Body of pancreas (tissue), 4 donors: ENCODE measurements around the gene KCNC1. TPM values are rescaled to one million over a fixed set of nuclear protein-coding genes. Genes with fewer than 3 reads are reported as not detected.
A peak's percentile ranks its signal among the peaks of the same experiment; 100 is the strongest.

Experiments used
- ATAC-seq: fragments of 150-250 bp; one replicate; pipeline ENCODE4 v1.9.1; 2016
- DNase-seq, 4 donors: peaks; one replicate each; pipeline ENCODE4 v3.0.0-alpha.2; 2019
- H3K27ac ChIP-seq, 4 donors: fragments of 200-600 bp; sonication (generic); 1 replicate in 3 of 4; 2 replicates in 1 of 4; pipeline versions ENCODE4 v1.5.1 to v1.6.1; 2016 to 2019; ENCODE audit warnings: mild to moderate bottlenecking in 1 of 4, mixed read lengths in 1 of 4, moderate library complexity in 1 of 4
- H3K27me3 ChIP-seq, 2 donors: fragments of 200-600 bp; sonication (generic); one replicate each; pipeline ENCODE4 v1.6.0; 2016; ENCODE audit warnings: mild to moderate bottlenecking in 1 of 2
- H3K36me3 ChIP-seq, 2 donors: fragments of 200-600 bp; sonication (generic); replicated peaks in 1 of 2; 2 replicates each; pipeline ENCODE4 v1.5.1; 2016; ENCODE audit warnings: low read depth in 2 of 2; ENCODE audit not compliant: insufficient read depth in 1 of 2
- H3K4me1 ChIP-seq: fragments of 200-600 bp; sonication (generic); one replicate; pipeline ENCODE4 v1.6.0; 2016
- H3K4me3 ChIP-seq, 2 donors: fragments of 200-600 bp; sonication (generic); 1 replicate in 1 of 2; 2 replicates in 1 of 2; pipeline ENCODE4 v1.5.1; 2016 to 2019
- H3K9me3 ChIP-seq, 3 donors: fragments of 200-600 bp; sonication (generic); 1 replicate in 2 of 3; 2 replicates in 1 of 3; pipeline ENCODE4 v1.5.1; 2016
- CTCF ChIP-seq, 7 experiments: fragments of 450-650 bp in 4 of 7; fragments of 200-600 bp in 3 of 7; sonication (generic) in 3 of 7; IDR thresholded peaks; one replicate each; pipeline ENCODE4 v1.5.1; 2016 to 2019; ENCODE audit warnings: antibody characterized with exemption in 7 of 7
- POLR2A ChIP-seq, 3 donors: fragments of 450-650 bp; IDR thresholded peaks; one replicate each; pipeline ENCODE4 v1.6.1; 2016; ENCODE audit warnings: antibody characterized with exemption in 3 of 3, mild to moderate bottlenecking in 2 of 3
- WGBS, 2 donors: methylation state at CpG; one replicate each; pipeline ENCODE4 v1.1.5; 2017; 5-methylcytosine and 5-hydroxymethylcytosine counted together
- intact Hi-C: fragments of 100-400 bp; cut with DNase I; formaldehyde crosslinking; loops from one replicate; pipeline ENCODE4 v1.15.1; 2023
- total RNA-seq, 2 donors: library from RNA; depleted of rRNA; stranded (reverse); fragments of >200 nt; gene quantifications; one replicate each; pipeline ENCODE4 v1.1.0, GENCODE V29; 2016

KCNC1 gene
- total RNA-seq, 2 donors from 2014 or later = 0.26 TPM; not detected in 1

GRCh38 chr11:17769218-17769617, 34.6 kb downstream of the KCNC1 start:
- ATAC-seq (no peak), DNase-seq (no peak)
- no peaks in the 10 kb centered on the region for H3K27me3 ChIP-seq
- H3K9me3 ChIP-seq = no peaks in the 10 kb centered on the region
- H3K4me1 ChIP-seq = peaks cover 5% of the 10 kb centered on the region
- H3K27ac ChIP-seq = no peak overlapping the region
- intact Hi-C loops = loop anchor here (10.0 kb wide), 1 partner anchor 206 kb away; no protein-coding TSS in a partner anchor
- WGBS, 2 donors = 84 to 90% methylated on average over 1 of the region's 1 CpG
- no peak overlapping the region for H3K4me3 ChIP-seq
- TF ChIP-seq POLR2A (IDR thresholded peaks at IDR 0.05) = no peak
- TF ChIP-seq CTCF (IDR thresholded peaks at IDR 0.05) = no peak
- no peaks in the 10 kb centered on the region for H3K36me3 ChIP-seq

- no peak overlapping the region for H3K4me3 ChIP-seq
- no peak overlapping the region for H3K27ac ChIP-seq
- intact Hi-C loops = no loop called here
- TF ChIP-seq CTCF (IDR thresholded peaks at IDR 0.05) (peak in 2 of 7 experiments; percentile 13 to 27), POLR2A (IDR thresholded peaks at IDR 0.05) (no peak)
- 51 to 54% methylated on average over 6 to 9 of the region's 9 CpGs for WGBS, 2 donors
- no peaks in the 10 kb centered on the region for H3K27me3 ChIP-seq
- H3K4me1 ChIP-seq = peaks cover 5% of the 10 kb centered on the region
- H3K9me3 ChIP-seq = no peaks in the 10 kb centered on the region
- peak; percentile 42 to 68 (median 62) for DNase-seq
- ATAC-seq = no peak
- H3K36me3 ChIP-seq = no peaks in the 10 kb centered on the region
These were observed 35.6 kb downstream of the KCNC1 start for GRCh38 chr11:17770048-17770652.

GRCh38 chr11:17770917-17771316, 36.3 kb downstream of the KCNC1 start:
- Histone ChIP-seq H3K9me3 (no peaks in the 10 kb centered on the region), H3K4me1 (peaks cover 5% of the 10 kb centered on the region), H3K4me3 (no peak overlapping the region), H3K27ac (no peak overlapping the region), H3K27me3 (no peaks in the 10 kb centered on the region), H3K36me3 (no peaks in the 10 kb centered on the region)
- TF ChIP-seq POLR2A (IDR thresholded peaks at IDR 0.05) = no peak
- no peak for TF ChIP-seq CTCF (IDR thresholded peaks at IDR 0.05)
- ATAC-seq (no peak), DNase-seq (no peak)
- intact Hi-C loops = no loop called here

- Histone ChIP-seq H3K27ac (no peak overlapping the region), H3K9me3 (no peaks in the 10 kb centered on the region), H3K27me3 (no peaks in the 10 kb centered on the region), H3K4me3 (no peak overlapping the region), H3K4me1 (peaks cover 5% of the 10 kb centered on the region), H3K36me3 (no peaks in the 10 kb centered on the region)
- DNase-seq (no peak), ATAC-seq (no peak)
- TF ChIP-seq POLR2A (IDR thresholded peaks at IDR 0.05) = no peak
- TF ChIP-seq CTCF (IDR thresholded peaks at IDR 0.05) = no peak
- intact Hi-C loops = no loop called here
- WGBS, 2 donors = 93% methylated on average over 17 of the region's 17 CpGs
These were observed 36.8 kb downstream of the KCNC1 start for GRCh38 chr11:17771415-17771814.

GRCh38 chr11:17771841-17772401, 37.3 kb downstream of the KCNC1 start:
- Histone ChIP-seq H3K9me3 (no peaks in the 10 kb centered on the region), H3K4me1 (peaks cover 5% of the 10 kb centered on the region), H3K36me3 (no peaks in the 10 kb centered on the region), H3K27me3 (no peaks in the 10 kb centered on the region), H3K27ac (no peak overlapping the region), H3K4me3 (no peak overlapping the region)
- DNase-seq (no peak), ATAC-seq (no peak)
- intact Hi-C loops = no loop called here
- TF ChIP-seq CTCF (IDR thresholded peaks at IDR 0.05) (no peak), POLR2A (IDR thresholded peaks at IDR 0.05) (no peak)
- WGBS, 2 donors = 93 to 95% methylated on average over 37 of the region's 37 CpGs
